GM19240 (cell line): ENCODE data around the gene KLF7.

Source experiments
- DNase-seq: peaks from one replicate; pipeline ENCODE4 v3.0.0; 2011; ENCODE audit warnings: low spot score; ENCODE audit not compliant: insufficient read length

The KLF7 gene

DNA sequence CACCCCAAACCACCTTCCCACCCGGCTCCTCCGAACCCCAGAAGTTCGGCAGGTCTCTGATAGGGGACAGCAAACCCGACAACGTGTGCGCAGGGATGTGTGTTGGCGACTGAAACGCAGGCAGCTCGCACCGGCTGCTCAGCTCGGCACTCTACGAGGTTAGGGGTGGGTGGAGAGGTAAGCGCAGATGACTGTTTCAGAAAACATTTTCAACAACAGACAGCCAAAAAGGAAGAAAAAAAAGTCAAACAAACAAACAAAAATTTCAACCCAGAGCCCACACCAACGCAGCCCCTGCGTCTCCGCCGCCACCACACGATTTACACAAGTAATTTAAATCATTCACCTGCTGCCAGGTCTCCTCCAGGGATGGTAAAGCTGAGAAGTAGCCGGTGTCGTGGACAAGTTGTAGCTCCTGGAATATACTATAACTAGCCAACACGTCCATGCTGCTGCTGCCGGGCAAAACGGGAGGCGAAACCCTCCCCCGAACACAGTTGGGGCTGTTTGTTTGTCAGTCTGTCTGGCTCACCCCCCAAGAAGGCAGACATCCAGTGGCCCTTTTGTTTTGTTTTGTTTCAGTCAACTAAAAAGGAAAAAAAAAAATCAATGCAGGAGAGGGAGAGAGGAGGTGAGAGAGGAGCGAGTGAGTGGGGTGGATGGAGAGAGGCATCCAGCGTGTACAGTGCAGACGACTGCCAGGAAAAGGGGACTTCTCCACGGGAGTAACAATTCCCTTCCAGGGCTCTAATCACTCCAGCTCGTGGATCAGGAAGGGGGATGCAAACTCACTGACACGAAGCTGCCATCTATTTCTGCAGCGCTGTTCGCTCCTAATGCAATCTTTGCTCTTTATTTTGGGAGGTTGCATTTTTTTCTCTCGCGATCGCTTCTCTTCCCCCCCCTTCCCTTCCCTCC lies at the start of gene KLF7:
Gene KLF7, minus strand, starts transcription at position 828 of the 918 bp plus-strand sequence. Its CDS starts 380 bp downstream, at position 448.
- DNase-seq: no peak

DNA sequence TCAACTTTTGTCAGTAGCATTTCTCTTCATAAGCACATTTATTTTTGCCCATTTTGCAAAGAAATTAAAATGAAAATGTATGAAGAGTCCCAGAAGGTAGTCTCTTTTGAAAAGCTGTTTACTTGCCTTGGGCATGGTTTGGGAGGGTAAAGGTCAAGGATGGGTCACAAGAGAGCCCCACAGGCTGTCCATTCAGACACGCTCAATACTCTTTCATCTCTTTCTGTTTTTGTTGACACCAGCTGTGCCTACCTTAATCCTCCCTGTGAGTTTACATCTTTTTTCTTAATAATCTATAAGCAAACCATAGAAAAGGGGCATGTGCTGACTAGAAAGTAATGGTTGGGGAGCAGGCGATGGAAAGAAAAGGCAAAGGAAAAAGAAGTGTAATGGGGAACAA lies 49.6 kb upstream of the KLF7 start:
- no peak for DNase-seq

DNA sequence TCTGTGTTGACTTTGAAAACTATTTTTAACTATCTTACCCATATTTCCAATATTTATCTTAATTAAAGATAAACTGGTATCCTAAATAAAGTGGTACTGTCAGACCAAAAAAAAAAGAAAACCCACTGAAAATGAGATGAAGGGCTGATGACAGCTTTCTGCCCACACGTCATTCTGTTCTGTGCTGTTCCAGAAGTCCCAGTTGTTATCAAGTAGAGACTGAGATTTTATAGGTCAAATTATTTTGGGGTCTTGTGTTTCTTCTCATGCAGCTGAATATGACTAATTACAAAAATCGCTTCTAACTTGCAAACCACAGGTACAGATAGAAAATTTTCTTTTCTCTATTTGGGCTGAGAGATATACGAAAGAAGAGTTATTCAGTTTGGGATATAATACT lies 48.7 kb upstream of the KLF7 start:
- no peak for DNase-seq

DNA sequence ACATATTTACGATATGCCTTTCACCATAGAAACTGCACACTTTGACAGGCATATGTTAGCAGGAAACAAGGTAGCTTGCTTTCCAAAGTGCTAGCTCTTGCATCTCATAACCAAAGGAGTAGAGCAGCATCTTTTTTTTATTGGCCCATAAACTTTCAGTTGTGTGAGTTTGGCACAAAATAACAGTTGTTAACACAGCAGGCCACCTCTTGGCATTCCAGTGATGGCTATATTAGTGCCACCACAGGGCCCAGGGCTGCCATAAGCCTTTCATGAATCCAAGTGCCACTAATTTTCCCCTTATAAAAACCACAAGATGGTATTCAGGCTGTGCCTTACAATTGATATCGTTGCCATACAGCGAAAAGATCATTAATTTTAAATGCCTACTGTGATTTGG lies 40.3 kb upstream of the KLF7 start:
- no peak for DNase-seq

DNA sequence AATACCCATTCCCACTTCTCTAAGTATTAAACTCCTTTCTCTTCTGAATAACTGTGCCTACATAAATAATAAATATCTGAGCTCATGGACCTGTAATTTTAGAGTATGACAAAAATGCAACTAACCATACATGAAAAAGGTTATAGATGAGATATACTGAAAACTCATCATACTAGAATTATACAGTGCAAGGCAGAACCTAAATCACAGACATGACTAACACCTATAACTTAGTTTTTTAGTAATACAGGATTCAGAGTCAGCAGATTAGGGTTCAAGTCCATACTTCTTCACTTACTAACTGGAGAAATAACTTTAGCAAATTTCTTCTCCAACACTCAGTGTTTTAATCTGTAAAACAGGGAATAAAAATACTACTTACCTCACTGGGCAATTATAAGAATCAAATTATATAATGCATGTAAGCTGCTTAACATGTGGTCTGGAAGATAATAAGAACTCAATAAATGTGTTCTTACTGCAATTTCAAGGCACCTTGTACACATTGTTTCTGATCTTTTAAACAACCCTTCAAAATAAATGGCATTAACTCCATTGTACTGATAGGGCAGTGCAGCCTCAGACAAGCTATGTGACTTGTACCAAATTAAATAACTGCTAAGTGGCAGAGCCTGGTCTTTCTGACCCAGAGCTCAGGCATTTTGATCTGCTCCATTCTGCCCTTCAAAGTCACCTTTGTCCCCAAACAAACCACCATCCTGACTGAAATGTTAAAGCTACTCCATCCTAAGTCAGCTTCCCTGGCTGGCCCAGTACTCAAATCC lies 39.6 kb upstream of the KLF7 start:
- no peak for DNase-seq

DNA sequence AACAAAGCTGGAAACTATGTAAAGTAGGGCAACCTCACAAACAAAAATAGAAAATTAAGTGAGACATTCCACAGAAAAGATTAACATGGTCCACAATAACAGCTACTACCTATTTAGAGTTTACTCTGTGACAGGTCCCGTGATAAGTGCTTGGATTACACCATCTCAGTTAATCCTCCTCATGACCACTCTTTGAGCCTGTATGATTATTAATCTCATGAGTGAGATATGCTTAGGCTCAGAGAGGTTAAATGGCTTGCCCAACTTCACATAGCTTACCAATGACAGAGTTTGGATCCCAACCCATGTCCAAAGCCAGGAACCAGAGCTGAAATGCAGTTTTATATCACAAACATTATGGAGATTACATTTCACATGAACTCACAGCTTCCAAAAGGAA lies 37.3 kb upstream of the KLF7 start:
- DNase-seq: no peak

DNA sequence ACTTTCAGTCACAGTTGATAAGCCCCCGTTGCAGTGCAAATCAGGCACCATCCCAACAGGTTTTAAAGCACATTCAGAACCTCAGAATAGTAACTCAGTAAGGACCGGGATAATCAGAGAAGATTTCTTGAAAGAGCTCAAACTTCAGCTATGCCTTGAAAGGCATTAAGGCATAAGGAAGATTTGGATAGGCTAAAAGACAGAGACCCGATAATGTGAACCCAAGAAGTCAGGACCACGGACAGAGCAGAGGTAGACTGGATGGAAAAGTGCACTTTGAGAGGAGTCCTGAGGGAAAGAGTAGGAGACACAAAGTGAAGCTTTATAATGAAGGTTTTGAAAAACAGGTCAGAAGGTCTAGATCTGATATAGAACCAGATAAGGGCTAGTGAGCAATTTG lies 36.9 kb upstream of the KLF7 start:
- DNase-seq: no peak

DNA sequence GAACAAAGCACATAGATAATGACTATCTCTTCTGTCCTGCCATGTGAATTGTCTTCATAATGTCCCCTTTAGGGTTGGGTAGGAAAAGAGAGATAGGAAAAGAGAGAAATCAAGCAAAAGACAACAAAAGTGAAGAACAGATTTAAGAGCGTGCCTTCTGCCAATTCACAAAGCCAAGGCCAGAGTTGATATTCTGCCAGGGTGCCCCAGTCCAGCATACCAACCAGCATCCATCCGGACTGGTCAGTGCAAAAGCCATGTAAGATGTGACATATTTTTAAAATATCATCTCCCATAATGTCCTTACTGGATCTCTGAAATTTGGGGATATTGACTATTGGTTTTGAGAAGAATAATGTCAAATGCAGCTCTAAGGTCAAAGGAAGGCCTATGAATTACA lies 35.7 kb upstream of the KLF7 start:
- no peak for DNase-seq

DNA sequence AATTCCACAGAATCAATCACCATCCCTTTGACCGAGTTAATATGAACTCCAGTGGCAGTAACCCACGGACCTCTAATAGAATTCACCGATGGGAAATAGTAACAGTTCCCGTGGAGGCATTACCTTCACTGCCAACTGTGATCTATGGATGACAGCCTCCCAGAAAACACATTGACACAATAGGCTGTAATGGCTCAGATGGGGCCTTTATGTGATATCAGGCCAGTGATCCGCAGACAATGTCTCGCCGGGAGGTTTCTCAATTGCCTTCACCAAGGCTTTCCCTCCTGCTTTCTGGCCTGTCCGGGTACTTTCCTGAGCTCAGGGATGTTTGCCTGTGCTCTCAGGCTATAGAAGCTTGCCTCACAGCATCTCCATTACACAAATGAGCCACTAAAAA lies 34.4 kb upstream of the KLF7 start:
- no peak for DNase-seq

DNA sequence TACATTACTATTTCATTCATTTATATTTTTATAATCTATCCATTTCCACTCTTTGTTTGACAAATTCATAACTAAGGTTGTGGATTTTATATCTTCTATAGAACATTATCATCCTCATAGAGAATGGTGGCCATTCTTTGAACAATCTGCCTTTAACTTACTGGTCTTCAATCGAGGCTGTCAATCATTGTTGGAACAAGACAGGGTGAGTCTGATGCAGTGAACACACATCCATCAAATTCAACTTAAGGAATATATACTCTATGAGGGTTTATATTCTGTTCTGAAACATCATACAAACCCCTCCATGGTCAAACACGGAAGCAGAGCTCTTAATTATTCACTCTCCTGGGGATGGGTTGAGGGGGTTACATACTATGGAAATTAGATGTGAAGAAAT lies 28.3 kb upstream of the KLF7 start:
- no peak for DNase-seq

DNA sequence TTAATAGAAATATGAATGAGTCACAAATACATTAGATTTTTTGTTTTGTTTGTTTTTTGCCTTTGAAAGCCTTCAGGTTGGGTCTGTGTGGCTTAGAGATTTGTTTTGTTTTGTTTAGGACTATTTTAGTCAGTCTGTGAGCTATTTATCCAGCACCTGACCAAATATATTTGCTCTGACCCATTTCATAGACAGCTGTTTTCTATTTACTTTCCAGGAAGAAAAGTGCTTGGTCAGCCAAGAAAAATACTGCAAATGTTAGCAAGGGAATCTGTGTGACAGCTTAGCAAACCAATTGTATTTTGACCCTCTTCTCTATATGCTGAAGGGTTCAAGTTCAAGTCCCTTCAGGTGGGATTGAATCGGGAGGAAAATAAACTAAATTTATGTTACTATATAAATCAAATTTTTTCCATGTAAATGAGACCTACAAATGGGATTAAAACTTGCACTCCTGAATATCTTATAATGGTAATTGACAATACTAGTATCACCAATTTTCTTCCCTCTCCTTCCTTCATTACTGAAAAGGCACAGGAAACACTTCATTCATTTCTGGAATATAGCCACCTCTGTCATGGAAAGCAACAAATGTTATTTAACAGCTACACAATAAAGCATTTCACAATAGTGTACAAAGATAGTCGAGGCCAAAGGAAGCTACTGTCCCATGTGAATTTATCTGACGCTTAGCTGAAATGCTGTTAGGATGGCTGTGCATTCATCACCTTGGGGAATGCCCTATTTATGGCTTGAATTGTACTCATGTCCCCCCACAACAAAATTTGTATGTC lies 23.1 kb upstream of the KLF7 start:
- no peak for DNase-seq

DNA sequence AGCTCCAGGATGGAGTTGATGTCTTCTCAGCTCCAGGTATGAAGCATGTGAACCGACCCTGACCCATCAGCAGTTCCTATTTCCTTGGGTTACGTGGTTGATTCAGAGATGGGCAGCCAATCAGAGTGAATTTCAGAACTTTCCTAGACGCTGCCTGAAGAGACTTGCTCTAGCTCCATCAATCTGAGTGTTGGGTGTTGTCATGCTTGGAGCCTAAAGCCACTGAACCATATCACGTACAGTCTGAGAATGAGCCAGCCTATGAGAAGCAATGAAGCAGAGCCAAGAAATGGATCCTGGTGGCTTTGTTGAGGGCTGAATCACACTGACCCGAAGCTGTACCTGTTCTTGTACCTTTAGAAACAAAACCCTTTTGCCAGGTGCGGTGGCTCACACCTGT lies 19.6 kb upstream of the KLF7 start:
- DNase-seq: no peak

DNA sequence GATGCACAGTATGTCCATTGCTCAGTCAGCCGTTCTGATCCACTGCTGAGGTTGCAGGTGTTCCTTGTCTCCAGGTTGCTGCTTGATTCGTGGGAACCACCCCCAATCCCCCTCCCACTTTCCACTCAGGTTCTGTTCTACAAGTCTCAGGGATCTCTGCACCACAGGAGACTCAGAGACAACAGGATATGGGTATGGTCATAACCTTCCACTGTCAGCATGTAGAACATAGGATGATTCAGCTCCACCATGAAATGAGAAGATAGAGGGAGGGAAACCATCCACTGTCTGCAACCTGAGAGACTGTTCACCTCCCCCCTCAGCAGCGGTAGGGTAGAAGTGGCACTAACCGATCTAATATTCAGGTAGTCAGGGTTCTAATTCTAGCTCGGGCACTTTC lies 19.0 kb upstream of the KLF7 start:
- no peak for DNase-seq

DNA sequence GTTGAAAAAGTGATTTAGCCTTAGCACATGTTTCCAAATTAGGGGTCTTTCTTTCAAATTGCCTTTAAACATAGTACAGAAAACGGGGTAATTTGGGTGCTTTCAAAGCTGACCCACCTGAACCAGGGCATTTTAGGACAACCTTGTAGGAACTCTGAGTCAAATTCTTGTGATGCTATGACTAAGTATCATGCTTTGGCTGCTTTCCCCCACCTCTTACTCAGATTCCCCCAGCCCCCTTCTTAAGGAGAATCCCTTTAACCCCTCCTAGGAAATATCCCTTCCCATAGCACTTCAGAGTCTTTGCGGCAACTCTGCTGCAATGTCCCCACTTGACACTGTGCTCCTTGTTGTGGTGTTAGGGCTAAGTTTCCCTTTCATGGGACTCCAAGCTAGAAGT lies 18.6 kb upstream of the KLF7 start:
- no peak for DNase-seq

DNA sequence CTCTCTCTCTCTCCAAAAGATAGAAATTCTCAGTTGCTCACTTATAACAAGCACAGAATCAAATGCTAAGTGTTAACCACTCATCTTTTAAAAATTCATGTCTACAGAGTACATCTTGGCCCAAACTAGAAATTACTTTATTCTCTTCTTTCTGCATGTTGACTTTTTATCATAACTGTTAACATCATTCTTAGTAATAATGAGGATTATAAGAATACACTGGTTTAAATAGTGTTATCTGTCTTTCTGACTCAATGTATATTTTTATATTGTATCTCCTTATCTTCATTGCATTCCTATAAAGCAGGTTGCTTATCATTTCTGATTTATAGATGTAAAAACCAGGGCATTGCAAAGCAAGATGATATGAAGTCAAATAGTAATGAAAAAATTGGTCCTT lies 17.8 kb upstream of the KLF7 start:
- DNase-seq: no peak

DNA sequence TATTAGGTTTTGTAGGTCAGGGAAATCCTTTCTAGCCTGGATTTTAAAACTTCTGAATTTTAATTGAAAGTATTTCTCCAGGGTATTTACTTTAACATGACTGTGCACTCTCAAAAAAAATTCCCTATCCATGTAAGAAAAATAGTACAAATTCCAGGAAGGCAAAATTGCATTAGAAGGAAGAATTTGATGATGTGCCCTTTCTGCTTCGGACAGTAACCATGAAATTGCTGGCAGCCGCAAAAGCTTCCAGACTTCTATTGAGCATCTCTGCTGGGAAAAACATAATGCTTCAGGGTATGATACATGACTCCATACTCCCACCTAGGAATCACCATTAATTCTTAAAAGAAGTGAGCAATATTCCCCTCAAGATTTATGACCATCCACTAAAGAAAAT lies 17.2 kb upstream of the KLF7 start:
- DNase-seq: no peak

DNA sequence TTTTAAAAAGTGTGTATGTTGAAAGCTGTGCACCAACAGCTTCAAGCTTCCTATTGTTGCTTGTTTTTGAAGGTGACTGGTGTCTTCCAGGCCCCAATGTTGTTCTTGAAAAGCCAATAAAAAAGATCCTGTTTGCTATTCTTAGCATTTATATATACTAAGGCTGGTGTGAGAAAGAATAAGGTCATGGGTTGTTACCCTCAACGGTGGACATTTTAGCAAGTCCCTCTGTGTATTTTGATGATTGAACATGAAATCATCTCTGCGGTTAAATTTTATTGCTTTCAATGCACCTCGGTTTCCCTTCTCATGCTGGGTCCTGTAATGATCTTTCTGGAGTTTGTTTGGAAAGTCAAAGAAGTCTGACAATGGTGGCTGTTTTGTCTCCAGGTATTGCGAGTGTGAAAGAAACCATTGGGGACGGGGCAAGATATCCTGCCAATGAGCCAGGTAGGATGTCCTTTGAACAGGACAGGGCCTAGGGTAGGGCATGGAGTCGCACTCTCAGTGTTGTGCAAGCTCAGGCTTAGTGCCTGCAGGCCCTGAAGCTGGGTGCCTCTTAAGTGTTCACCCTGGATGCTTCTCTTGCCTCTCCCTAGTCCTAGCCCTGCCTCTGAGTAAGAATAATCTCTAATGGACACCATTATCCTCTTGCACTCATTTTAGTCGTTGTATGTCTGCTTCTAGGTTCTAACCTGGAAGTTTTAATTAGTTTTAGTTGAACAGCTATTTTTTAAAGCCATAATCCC lies 16.0 kb upstream of the KLF7 start:
- DNase-seq: no peak

DNA sequence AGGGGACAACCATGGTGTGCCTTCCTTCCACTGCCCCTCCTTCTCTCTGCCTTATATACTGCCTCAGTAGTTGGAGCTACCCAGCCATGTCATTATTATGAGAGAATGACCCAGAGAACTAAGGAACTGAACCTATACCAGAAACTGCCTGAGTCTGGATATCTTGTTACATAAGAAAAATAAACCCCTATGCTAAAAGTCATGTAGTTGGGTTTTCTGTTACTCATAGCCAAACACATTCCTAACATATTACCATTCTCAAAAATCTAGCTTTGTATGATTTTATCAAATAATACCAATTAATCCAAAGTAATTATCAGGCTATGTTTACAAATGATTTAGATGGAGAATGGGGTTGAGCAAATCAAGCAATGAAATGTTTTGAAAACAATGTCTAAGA lies 15.0 kb upstream of the KLF7 start:
- no peak for DNase-seq

DNA sequence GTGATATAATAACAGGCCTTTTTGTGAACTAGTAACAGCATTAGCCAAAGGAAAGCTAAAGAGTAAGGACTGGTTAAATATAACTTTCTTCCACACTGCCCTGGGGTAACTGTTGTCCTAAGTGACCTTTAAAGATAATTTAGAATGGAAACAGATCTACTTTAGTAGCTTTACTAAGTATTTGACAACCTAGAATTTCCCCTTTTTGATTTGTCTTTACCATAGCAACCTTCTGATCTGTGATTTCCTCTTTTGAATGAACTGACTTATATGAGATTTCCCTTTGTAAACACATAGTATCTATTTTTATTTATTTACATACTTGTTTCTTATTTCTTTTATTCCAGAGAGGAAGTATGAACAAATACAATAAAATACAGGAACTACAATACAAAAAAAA lies 10.5 kb upstream of the KLF7 start:
- no peak for DNase-seq

DNA sequence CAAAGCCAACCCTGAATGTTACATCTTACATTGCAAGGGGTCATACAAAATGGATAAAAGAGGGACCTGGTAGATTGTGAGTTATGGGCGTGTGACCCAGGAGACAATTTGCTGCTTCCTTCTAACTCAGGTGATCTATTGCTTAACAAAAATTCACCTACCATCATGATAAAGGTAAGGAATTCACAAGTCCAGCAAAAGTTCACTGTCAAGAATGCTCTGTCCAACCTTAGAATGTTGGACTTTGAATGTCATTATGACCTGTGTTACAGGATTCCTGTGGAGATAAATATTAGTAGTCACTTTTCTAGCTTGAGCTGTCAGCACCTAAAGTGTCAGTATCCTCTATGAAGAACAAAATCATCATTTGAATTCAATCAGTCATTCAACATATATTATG lies 7.9 kb upstream of the KLF7 start:
- no peak for DNase-seq
